ENCODE measurements around the gene HEXA. TPM values are rescaled to one million over a fixed set of nuclear protein-coding genes. Genes with fewer than 3 reads are reported as not detected.

HEXA gene
- total RNA-seq, 1 donor = 122 TPM

DNA sequence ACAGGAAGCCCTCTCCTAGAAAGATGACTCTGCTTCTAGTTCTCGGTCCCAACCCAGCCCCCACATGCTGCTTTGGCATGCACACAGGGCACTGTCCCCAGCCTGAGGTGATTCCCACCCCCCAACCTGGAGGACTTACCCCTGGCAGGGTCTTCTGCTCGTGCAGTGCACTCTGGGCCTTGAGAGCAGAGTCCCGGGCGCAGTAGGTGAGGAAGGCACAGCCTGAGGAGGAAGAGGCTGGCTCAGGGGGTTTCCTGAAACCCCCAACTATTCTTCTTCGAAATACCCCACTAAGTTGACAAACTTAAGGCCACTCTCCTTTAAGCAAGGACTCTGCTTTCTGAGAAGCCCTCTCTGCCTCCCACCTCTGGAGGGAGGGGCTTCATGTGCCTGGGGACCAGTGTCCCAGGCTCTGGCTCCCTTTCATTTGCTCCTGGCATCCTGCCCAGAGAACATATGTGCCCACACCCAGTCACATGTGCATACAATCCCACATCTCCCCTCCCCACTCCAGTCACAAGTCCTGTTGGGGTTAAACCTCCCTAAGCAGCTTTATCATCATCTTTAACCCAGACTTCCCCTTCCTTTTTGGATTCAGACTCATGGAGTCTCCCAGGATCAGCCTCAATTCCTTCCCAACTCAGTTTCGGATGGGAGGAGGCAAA is 60.0 kb downstream of the HEXA start:
- H3K4me2 ChIP-seq (ENCODE audit: insufficient read depth, low read length) = no peak overlapping the region
- H2AFZ ChIP-seq (ENCODE audit: low read length) = no peak overlapping the region
- H3K36me3 ChIP-seq (ENCODE audit: insufficient read depth, low read length) = no peaks in the 10 kb centered on the region
- no peak overlapping the region for H3K27ac ChIP-seq (ENCODE audit: low read depth, low read length)
- H3K9me3 ChIP-seq (ENCODE audit: low read depth, low read length) = no peaks in the 10 kb centered on the region
- no peak overlapping the region for H3K4me3 ChIP-seq (ENCODE audit: insufficient read depth, low read length)
- TF ChIP-seq, protein P1, sequence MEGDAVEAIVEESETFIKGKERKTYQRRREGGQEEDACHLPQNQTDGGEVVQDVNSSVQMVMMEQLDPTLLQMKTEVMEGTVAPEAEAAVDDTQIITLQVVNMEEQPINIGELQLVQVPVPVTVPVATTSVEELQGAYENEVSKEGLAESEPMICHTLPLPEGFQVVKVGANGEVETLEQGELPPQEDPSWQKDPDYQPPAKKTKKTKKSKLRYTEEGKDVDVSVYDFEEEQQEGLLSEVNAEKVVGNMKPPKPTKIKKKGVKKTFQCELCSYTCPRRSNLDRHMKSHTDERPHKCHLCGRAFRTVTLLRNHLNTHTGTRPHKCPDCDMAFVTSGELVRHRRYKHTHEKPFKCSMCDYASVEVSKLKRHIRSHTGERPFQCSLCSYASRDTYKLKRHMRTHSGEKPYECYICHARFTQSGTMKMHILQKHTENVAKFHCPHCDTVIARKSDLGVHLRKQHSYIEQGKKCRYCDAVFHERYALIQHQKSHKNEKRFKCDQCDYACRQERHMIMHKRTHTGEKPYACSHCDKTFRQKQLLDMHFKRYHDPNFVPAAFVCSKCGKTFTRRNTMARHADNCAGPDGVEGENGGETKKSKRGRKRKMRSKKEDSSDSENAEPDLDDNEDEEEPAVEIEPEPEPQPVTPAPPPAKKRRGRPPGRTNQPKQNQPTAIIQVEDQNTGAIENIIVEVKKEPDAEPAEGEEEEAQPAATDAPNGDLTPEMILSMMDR (IDR thresholded peaks at IDR 0.05; ENCODE audit: extremely low read depth, low read depth, low read length) = no peak
- peaks cover 2% of the 10 kb centered on the region for H4K20me1 ChIP-seq (ENCODE audit: insufficient read depth, low read length)
- no peaks in the 10 kb centered on the region for H3K27me3 ChIP-seq (ENCODE audit: insufficient read depth, low read length)
- DNase-seq (ENCODE audit: insufficient read length, low spot score, missing footprints) = no peak
- no peaks in the 10 kb centered on the region for H3K79me2 ChIP-seq (ENCODE audit: insufficient read depth, low read length)
- H3K4me1 ChIP-seq (ENCODE audit: insufficient read depth, low read length) = peaks cover 6% of the 10 kb centered on the region

DNA sequence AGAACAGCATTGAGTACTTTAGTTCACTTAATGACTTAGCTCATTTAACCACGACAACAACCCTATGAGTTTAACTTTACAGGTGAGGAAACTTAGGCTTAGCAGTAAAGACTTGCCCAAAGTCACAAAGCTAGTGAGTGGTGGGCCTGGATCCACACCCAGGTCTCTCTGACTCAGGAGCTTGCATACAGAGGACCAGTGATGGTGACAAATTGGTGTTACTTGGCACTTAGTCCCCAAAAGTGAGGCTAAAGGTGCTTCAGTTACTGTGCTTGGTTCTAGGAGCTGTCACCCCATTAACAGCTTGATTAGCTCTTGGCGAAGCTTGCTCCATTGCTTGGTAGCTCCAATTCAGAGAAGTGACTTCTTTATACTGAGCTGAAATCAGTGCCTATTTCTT is 61.9 kb downstream of the HEXA start:
- no peak overlapping the region for H3K4me2 ChIP-seq (ENCODE audit: insufficient read depth, low read length)
- H3K36me3 ChIP-seq (ENCODE audit: insufficient read depth, low read length) = no peaks in the 10 kb centered on the region
- H3K4me3 ChIP-seq (ENCODE audit: insufficient read depth, low read length) = no peak overlapping the region
- DNase-seq (ENCODE audit: insufficient read length, low spot score, missing footprints) = no peak
- H3K9me3 ChIP-seq (ENCODE audit: low read depth, low read length) = no peaks in the 10 kb centered on the region
- peaks cover 2% of the 10 kb centered on the region for H4K20me1 ChIP-seq (ENCODE audit: insufficient read depth, low read length)
- H3K27me3 ChIP-seq (ENCODE audit: insufficient read depth, low read length) = peaks cover 4% of the 10 kb centered on the region
- H3K4me1 ChIP-seq (ENCODE audit: insufficient read depth, low read length) = no peaks in the 10 kb centered on the region
- TF ChIP-seq, protein P1 (IDR thresholded peaks at IDR 0.05; ENCODE audit: extremely low read depth, low read depth, low read length) = no peak
- H2AFZ ChIP-seq (ENCODE audit: low read length) = no peak overlapping the region
- no peaks in the 10 kb centered on the region for H3K79me2 ChIP-seq (ENCODE audit: insufficient read depth, low read length)
- H3K27ac ChIP-seq (ENCODE audit: low read depth, low read length) = no peak overlapping the region

DNA sequence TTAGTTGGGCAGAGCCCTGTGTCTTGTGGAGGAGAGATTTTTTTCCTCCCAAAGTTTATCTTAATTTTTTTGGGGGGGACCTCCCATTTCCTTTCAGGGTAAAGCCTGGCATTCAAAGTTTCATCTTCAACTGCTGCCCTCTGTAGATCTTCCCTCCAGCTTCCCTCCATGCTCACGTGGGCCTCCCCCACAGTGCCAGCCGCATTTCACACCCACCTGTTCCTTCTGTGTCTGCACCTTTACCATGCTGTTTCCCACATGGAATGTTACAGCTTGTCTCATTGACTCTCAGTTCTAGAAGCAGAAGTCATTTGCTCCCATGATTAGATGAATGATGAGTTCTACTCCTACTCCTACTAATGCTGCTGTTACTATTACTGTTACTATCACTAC is 62.4 kb downstream of the HEXA start:
- Histone ChIP-seq H3K4me2 (ENCODE audit: insufficient read depth, low read length) (no peak overlapping the region), H2AFZ (ENCODE audit: low read length) (no peak overlapping the region), H3K9me3 (ENCODE audit: low read depth, low read length) (no peaks in the 10 kb centered on the region), H4K20me1 (ENCODE audit: insufficient read depth, low read length) (peaks cover under 1% of the 10 kb centered on the region), H3K36me3 (ENCODE audit: insufficient read depth, low read length) (no peaks in the 10 kb centered on the region), H3K27ac (ENCODE audit: low read depth, low read length) (no peak overlapping the region), H3K79me2 (ENCODE audit: insufficient read depth, low read length) (no peaks in the 10 kb centered on the region), H3K4me1 (ENCODE audit: insufficient read depth, low read length) (no peaks in the 10 kb centered on the region), H3K27me3 (ENCODE audit: insufficient read depth, low read length) (peaks cover 4% of the 10 kb centered on the region), H3K4me3 (ENCODE audit: insufficient read depth, low read length) (no peak overlapping the region)
- DNase-seq (ENCODE audit: insufficient read length, low spot score, missing footprints) = no peak
- TF ChIP-seq, protein P1 (IDR thresholded peaks at IDR 0.05; ENCODE audit: extremely low read depth, low read depth, low read length) = no peak

DNA sequence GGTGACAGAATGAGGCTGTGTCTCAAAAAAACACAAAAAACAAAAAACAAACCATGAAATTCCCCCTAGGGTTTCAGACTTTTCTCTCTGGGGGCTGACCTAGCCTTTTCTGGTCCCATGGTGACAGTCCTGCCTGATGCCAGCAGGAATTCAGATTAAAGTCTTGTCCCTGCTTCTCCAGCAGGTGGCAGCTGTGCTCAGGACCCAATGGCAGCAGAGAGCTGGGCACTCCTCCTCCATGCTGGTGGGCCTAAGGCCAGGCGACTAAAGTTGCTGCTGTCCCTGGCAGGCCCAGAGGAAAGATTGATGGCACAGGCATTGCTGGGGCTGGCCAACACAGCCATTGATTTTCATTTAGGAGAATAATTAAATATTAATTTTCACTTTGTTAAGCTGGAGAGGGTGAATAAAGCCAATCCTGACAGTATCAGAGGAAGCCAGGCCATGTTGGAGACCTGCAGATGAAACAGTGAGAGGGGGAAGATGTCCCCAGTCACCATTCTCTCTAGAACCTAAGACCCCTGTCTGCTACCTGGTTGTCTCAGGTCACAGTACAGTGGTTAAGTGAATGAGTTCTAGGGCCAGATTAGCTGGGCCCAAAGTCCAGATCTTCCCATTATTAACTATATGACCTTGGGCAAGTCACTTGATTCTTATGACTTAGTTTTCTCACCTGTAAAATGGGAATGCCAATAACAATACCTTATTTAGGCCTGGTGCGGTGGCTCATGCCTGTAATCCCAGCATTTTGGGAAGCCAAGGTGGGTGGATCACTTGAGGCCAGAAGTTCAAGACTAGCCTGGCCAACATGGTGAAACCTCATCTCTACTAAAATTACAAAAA is 63.0 kb downstream of the HEXA start:
- no peaks in the 10 kb centered on the region for H4K20me1 ChIP-seq (ENCODE audit: insufficient read depth, low read length)
- H3K4me1 ChIP-seq (ENCODE audit: insufficient read depth, low read length) = no peaks in the 10 kb centered on the region
- peaks cover 4% of the 10 kb centered on the region for H3K27me3 ChIP-seq (ENCODE audit: insufficient read depth, low read length)
- no peaks in the 10 kb centered on the region for H3K36me3 ChIP-seq (ENCODE audit: insufficient read depth, low read length)
- no peaks in the 10 kb centered on the region for H3K9me3 ChIP-seq (ENCODE audit: low read depth, low read length)
- peak; percentile 94 for DNase-seq (ENCODE audit: insufficient read length, low spot score, missing footprints)
- no peak overlapping the region for H3K27ac ChIP-seq (ENCODE audit: low read depth, low read length)
- H3K4me3 ChIP-seq (ENCODE audit: insufficient read depth, low read length) = no peak overlapping the region
- no peak overlapping the region for H3K4me2 ChIP-seq (ENCODE audit: insufficient read depth, low read length)
- TF ChIP-seq, protein P1 (IDR thresholded peaks at IDR 0.05; ENCODE audit: extremely low read depth, low read depth, low read length) = peak; percentile 86
- no peaks in the 10 kb centered on the region for H3K79me2 ChIP-seq (ENCODE audit: insufficient read depth, low read length)
- no peak overlapping the region for H2AFZ ChIP-seq (ENCODE audit: low read length)
